Esophagus squamous epithelium (tissue), 5 donors: ENCODE results near the gene RGS9. TPM values are rescaled to one million over a fixed set of nuclear protein-coding genes. Genes with fewer than 3 reads are reported as not detected.

Source experiments
- DNase-seq: peaks from one replicate; lab custom pipeline; 2025; lab: John Stamatoyannopoulos, UW
- H3K27ac ChIP-seq, 4 donors: fragments of 200-600 bp; sonication (generic); one replicate each; pipeline ENCODE4 v1.5.1; 2016 to 2019; ENCODE audit warnings: mild to moderate bottlenecking in 1 of 4
- H3K27me3 ChIP-seq, 4 donors: fragments of 200-600 bp; sonication (generic); 1 replicate in 3 of 4; 2 replicates in 1 of 4; pipeline versions ENCODE4 v1.5.1 to v1.6.0; 2017 to 2021; ENCODE audit warnings: antibody characterized with exemption in 1 of 4
- H3K36me3 ChIP-seq, 3 donors: fragments of 200-600 bp; sonication (generic); one replicate each; pipeline ENCODE4 v1.5.1; 2016 to 2019
- H3K4me1 ChIP-seq, 3 donors: fragments of 200-600 bp; sonication (generic); one replicate each; pipeline ENCODE4 v1.5.1; 2017 to 2019
- H3K4me3 ChIP-seq, 4 donors: fragments of 200-600 bp; sonication (generic); 1 replicate in 3 of 4; 2 replicates in 1 of 4; pipeline ENCODE4 v1.5.1; 2016 to 2019; ENCODE audit warnings: mild to moderate bottlenecking in 2 of 4, moderate library complexity in 1 of 4
- H3K9me3 ChIP-seq, 3 donors: fragments of 200-600 bp; sonication (generic); one replicate each; pipeline ENCODE4 v1.5.1; 2016 to 2019
- CTCF ChIP-seq, 6 experiments: fragments of 450-650 bp in 4 of 6; fragments of 200-600 bp in 2 of 6; sonication (generic) in 2 of 6; IDR thresholded peaks; one replicate each; pipeline ENCODE4 v1.5.1; 2016 to 2019; ENCODE audit warnings: antibody characterized with exemption in 6 of 6, mild to moderate bottlenecking in 4 of 6, moderate library complexity in 4 of 6
- POLR2A ChIP-seq, 4 donors: fragments of 450-650 bp; IDR thresholded peaks; one replicate each; pipeline ENCODE4 v1.6.1; 2017; ENCODE audit warnings: antibody characterized with exemption in 4 of 4, mild to moderate bottlenecking in 4 of 4, moderate library complexity in 3 of 4
- WGBS, 2 donors: methylation state at CpG; one replicate each; pipeline ENCODE4 v1.1.5; 2018; 5-methylcytosine and 5-hydroxymethylcytosine counted together
- intact Hi-C: fragments of 100-400 bp; cut with DNase I; formaldehyde crosslinking; loops from one replicate; pipeline ENCODE4 v1.15.0; 2022
- total RNA-seq, 4 donors: library from RNA; depleted of rRNA; stranded (reverse); fragments of >200 nt; gene quantifications; one replicate each; pipeline ENCODE4 v1.1.0, GENCODE V29; 2016
- donor health status: DM: yes; HTN: yes; CAD: no.

The RGS9 gene
- total RNA-seq, 4 donors from 2014 or later = 0.45 to 8.1 (median 2.9) TPM

GRCh38 chr17:65121916-65122806 lies 15.0 kb upstream of the RGS9 start:
- peak overlapping the region in 3 of 4 donors; percentile 86 to 92 (median 89) for H3K27ac ChIP-seq
- peaks cover 0 to 24% (median 11%) of the 10 kb centered on the region in 3 donors for H3K4me1 ChIP-seq
- TF ChIP-seq POLR2A (IDR thresholded peaks at IDR 0.05) (no peak), CTCF (IDR thresholded peaks at IDR 0.05) (no peak)
- 57 to 63% methylated on average over 12 of the region's 12 CpGs for WGBS, 2 donors
- H3K4me3 ChIP-seq = peak overlapping the region; percentile 59 to 77 (median 72)
- intact Hi-C loops = no loop called here
- DNase-seq = no peak
- H3K36me3 ChIP-seq = no peaks in the 10 kb centered on the region
- peaks cover 0 to 16% (median 0%) of the 10 kb centered on the region in 4 donors for H3K27me3 ChIP-seq
- no peaks in the 10 kb centered on the region for H3K9me3 ChIP-seq

GRCh38 chr17:65122836-65123756 lies 14.1 kb upstream of the RGS9 start:
- intact Hi-C loops = no loop called here
- WGBS, 2 donors = 8 to 28% methylated on average over 6 to 31 of the region's 55 CpGs

DNA sequence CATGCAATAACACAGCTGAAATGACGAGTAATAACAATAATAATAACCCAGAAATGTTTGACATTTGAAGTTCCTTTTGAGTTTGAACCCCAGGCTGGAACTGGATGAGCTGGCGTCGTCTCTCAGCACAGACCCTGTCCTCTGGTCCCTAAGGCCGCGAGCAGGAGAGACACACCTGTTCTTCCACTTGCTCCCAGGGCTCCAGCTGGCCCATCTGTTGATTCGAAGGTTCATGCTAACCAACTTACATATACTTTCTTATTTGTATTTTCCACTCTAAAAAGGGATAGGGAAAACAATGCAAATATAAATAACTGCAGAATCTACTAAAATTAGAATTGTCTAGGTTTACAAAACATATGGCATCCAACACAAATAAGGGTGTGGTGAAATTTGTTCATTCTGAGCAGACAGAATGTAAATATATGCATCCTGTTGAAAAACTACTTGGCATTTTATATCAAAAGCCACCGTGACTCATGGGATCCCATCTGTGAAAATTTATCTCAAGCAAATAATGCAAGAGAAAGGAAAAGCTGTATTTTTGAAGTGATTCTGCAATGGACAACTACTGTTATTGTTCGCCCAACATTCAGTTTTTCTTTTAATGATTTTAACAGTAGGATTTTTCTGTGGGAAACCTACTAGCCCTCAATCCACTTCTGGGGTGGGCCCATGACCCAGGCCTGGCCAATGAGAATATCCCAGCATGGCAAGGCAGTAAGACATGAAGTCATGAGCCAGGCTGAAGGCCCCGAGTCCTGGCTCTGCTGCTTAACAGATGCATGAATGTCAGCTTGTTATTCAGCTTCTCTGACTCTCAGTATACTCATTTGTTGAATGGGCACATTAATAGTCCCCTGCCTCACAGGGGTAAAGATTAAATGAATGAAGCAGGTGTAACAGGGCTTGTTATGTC lies 13.2 kb upstream of the RGS9 start:
- Histone ChIP-seq H3K4me1 (peaks cover 0 to 24% (median 11%) of the 10 kb centered on the region in 3 donors), H3K4me3 (peak overlapping the region in 3 of 4 donors; percentile 71 to 77 (median 74)), H3K36me3 (no peaks in the 10 kb centered on the region), H3K27ac (peak overlapping the region in 3 of 4 donors; percentile 89 to 92 (median 89)), H3K27me3 (peaks cover 0 to 23% (median 0%) of the 10 kb centered on the region in 4 donors), H3K9me3 (no peaks in the 10 kb centered on the region)
- no peak for DNase-seq
- TF ChIP-seq POLR2A (IDR thresholded peaks at IDR 0.05) (no peak), CTCF (IDR thresholded peaks at IDR 0.05) (no peak)
- intact Hi-C loops = no loop called here
- WGBS, 2 donors = 59 to 63% methylated on average over 9 of the region's 9 CpGs

More at GRCh38 chr17:65122836-65123756, 14.1 kb upstream of the RGS9 start:
- Histone ChIP-seq H3K4me3 (peak overlapping the region; percentile 59 to 77 (median 72)), H3K4me1 (peaks cover 0 to 24% (median 11%) of the 10 kb centered on the region in 3 donors), H3K27me3 (peaks cover 0 to 18% (median 0%) of the 10 kb centered on the region in 4 donors), H3K27ac (peak overlapping the region; percentile 86 to 92 (median 89)), H3K36me3 (no peaks in the 10 kb centered on the region), H3K9me3 (no peaks in the 10 kb centered on the region)
- no peak for DNase-seq
- TF ChIP-seq POLR2A (IDR thresholded peaks at IDR 0.05) (peak in 2 of 4 donors; percentile 56 to 66), CTCF (IDR thresholded peaks at IDR 0.05) (no peak)

DNA sequence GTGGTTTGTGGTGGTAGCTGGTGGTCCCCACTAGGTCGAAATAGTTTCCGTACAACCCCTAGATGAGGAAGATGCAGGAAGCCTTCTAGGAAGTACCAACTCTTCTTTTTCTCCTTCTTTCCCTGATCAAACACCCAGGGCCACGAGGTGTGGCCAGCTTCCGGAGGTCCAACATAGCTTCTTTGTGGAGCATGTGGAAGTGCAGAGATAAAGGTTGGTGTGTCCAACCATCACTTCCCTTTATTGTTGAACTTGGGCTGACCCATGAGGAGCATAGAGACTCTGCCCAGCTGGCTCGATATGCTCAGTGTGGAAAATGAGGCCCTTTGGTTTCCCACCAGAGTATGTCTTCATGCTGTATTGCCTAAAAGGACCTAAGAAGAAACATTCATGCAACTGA lies 6.3 kb upstream of the RGS9 start:
- 60 to 62% methylated on average over 5 of the region's 5 CpGs for WGBS, 2 donors
- H3K9me3 ChIP-seq = no peaks in the 10 kb centered on the region
- no peak overlapping the region for H3K4me3 ChIP-seq
- H3K36me3 ChIP-seq = no peaks in the 10 kb centered on the region
- intact Hi-C loops = no loop called here
- H3K27me3 ChIP-seq = peaks cover 0 to 38% (median 0%) of the 10 kb centered on the region in 4 donors
- no peaks in the 10 kb centered on the region for H3K4me1 ChIP-seq
- TF ChIP-seq CTCF (IDR thresholded peaks at IDR 0.05) (no peak), POLR2A (IDR thresholded peaks at IDR 0.05) (no peak)
- no peak overlapping the region for H3K27ac ChIP-seq
- DNase-seq = no peak
